Astrocyte (in vitro differentiated cells and primary cell): Measurements from ENCODE around the gene PGA3.
"Not testable (repeated sequence)": the region's sequence is repeated elsewhere in the genome, so short reads cannot be mapped to it uniquely, and the experiment has no call there.

Source experiments
- EZH2 ChIP-seq: IDR thresholded peaks from 2 replicates; pipeline ENCODE4 v1.6.1; 2012; ENCODE audit warnings: mild to moderate bottlenecking, low read length, inconsistent platforms; ENCODE audit not compliant: insufficient read depth
- TF ChIP-seq, protein P1 (sequence below): IDR thresholded peaks from 2 replicates; pipeline ENCODE4 v1.5.1; 2011; ENCODE audit warnings: low read depth, mild to moderate bottlenecking, inconsistent platforms, low read length, moderate library complexity; ENCODE audit not compliant: insufficient read depth

DNA sequence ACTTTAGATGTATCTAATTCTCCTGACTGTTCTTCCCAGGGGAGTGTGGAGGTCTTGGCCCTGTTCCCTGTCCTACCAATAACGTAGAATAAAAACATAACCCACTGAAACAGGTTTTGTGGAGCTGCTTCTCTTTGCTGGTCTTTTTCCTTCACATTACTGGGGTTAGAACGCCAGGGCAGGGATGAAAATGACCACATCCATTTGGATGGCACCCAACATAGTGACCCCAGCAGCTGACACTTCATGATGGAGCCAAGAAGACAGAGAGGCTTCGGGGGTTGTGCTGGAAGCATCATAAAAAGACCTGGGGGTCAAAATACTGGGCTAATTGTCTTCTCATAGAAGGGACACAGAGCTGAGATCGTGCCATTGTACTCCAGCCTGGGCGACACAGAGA is 28.3 kb downstream of the PGA3 start:
- TF ChIP-seq, protein P1, sequence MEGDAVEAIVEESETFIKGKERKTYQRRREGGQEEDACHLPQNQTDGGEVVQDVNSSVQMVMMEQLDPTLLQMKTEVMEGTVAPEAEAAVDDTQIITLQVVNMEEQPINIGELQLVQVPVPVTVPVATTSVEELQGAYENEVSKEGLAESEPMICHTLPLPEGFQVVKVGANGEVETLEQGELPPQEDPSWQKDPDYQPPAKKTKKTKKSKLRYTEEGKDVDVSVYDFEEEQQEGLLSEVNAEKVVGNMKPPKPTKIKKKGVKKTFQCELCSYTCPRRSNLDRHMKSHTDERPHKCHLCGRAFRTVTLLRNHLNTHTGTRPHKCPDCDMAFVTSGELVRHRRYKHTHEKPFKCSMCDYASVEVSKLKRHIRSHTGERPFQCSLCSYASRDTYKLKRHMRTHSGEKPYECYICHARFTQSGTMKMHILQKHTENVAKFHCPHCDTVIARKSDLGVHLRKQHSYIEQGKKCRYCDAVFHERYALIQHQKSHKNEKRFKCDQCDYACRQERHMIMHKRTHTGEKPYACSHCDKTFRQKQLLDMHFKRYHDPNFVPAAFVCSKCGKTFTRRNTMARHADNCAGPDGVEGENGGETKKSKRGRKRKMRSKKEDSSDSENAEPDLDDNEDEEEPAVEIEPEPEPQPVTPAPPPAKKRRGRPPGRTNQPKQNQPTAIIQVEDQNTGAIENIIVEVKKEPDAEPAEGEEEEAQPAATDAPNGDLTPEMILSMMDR: not testable (repeated sequence)
- not testable (repeated sequence) for TF ChIP-seq EZH2
